Transverse colon (tissue), 4 donors: ENCODE data around the gene TRIM69.

Experiments used
- EP300 ChIP-seq: sonication (generic); formaldehyde crosslinking; IDR thresholded peaks from one replicate; pipeline ENCODE4 v1.6.1; 2017; ENCODE audit warnings: antibody characterized with exemption, low read depth
- POLR2A ChIP-seq: fragments of 450-650 bp; IDR thresholded peaks from one replicate; pipeline ENCODE4 v1.6.1; 2016; ENCODE audit warnings: antibody characterized with exemption, mild to moderate bottlenecking, moderate library complexity
- POLR2AphosphoS5 ChIP-seq, 3 donors: sonication (generic); formaldehyde crosslinking; IDR thresholded peaks; one replicate each; pipeline ENCODE4 v1.6.1; 2016; ENCODE audit warnings: antibody characterized with exemption in 3 of 3
- TF ChIP-seq, protein P1 (sequence below), 5 experiments: fragments of 200-600 bp in 3 of 5; fragments of 450-650 bp in 2 of 5; sonication (generic) in 3 of 5; IDR thresholded peaks; 1 replicate in 2 of 5; 2 replicates in 3 of 5; pipeline ENCODE4 v1.5.1; 2016 to 2017; ENCODE audit warnings: antibody characterized with exemption in 5 of 5, inconsistent platforms in 3 of 5, mild to moderate bottlenecking in 2 of 5, moderate library complexity in 1 of 5

DNA sequence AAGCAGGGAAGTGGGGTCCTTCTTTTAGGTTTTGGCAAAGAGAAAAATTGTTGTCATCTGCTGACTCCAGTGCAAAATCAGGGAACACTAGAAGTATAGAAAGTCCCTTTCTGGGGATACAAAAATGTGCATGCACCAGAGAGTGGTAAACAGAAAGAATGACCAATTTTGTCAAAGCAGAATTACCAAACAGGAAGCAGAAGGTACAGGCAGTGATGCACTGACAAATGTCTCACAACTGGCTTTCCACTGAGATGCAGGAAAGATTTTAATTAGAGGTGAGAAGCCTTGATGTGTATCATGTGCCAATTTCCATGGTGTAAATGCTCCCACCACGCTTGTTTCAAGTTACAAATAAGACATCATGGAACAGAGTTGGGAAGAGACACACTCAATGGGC is 66.0 kb downstream of the TRIM69 start:
- TF ChIP-seq POLR2A (no peak), POLR2AphosphoS5 (IDR thresholded peaks at IDR 0.05) (no peak), EP300 (no peak)
- TF ChIP-seq, protein P1, sequence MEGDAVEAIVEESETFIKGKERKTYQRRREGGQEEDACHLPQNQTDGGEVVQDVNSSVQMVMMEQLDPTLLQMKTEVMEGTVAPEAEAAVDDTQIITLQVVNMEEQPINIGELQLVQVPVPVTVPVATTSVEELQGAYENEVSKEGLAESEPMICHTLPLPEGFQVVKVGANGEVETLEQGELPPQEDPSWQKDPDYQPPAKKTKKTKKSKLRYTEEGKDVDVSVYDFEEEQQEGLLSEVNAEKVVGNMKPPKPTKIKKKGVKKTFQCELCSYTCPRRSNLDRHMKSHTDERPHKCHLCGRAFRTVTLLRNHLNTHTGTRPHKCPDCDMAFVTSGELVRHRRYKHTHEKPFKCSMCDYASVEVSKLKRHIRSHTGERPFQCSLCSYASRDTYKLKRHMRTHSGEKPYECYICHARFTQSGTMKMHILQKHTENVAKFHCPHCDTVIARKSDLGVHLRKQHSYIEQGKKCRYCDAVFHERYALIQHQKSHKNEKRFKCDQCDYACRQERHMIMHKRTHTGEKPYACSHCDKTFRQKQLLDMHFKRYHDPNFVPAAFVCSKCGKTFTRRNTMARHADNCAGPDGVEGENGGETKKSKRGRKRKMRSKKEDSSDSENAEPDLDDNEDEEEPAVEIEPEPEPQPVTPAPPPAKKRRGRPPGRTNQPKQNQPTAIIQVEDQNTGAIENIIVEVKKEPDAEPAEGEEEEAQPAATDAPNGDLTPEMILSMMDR (IDR thresholded peaks at IDR 0.05), result no peak
